ENCODE measurements around the gene SLC4A3. TPM values are rescaled to one million over a fixed set of nuclear protein-coding genes. Genes with fewer than 3 reads are reported as not detected.

The SLC4A3 gene
- total RNA-seq, 5 donors from 2014 or later (not counting 1 experiment from before 2014, with no cell fraction given) = 0.08 to 0.47 (median 0.37) TPM

DNA sequence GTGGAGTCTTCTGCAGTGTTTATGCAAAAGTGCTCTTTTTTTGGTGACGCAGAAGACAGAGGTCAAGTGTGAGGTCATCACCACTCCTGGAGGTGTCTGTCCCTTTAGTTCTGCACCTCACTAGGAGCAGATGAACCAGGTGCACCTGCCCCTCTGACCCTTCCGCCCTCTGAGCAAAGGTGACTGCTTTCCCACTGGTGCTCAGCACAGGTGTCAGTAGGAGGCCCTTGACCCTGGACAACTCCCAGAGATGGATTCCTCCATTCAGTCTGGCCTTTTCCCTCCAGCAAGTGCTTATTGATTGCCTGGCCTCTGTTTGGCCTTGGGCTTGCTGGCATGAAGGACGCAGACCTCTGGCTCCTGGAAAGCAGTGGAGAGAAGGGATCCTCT lies 8.7 kb upstream of the SLC4A3 start:
- Mint-ChIP-seq H3K4me1 (no peaks in the 10 kb centered on the region), H3K36me3 (peaks cover 24% of the 10 kb centered on the region), H3K27ac (no peak overlapping the region), H3K9me3 (no peaks in the 10 kb centered on the region), H3K4me3 (no peak overlapping the region), H3K27me3 (peaks cover 0 to 8% of the 10 kb centered on the region in 2 donors)
- Histone ChIP-seq H3K4me1 (ENCODE audit: control insufficient read depth in 1 of 2, extremely low read depth in 1 of 2, insufficient read depth in 2 of 2, low read length in 2 of 2) (no peaks in the 10 kb centered on the region), H3K4me3 (ENCODE audit: control insufficient read depth in 1 of 2, extremely low read depth in 1 of 2, low read length in 1 of 2) (no peak overlapping the region), H3K27ac (ENCODE audit: low read length) (no peak overlapping the region), H3K36me3 (ENCODE audit: control insufficient read depth in 2 of 2, extremely low read depth in 1 of 2, insufficient read depth in 1 of 2, low read length in 1 of 2) (peaks cover 11 to 14% of the 10 kb centered on the region in 2 donors), H3K27me3 (replicated peaks in 1 of 2; ENCODE audit: control insufficient read depth in 2 of 2, extremely low read depth in 1 of 2, insufficient read depth in 2 of 2, low read length in 1 of 2) (no peaks in the 10 kb centered on the region), H3K9me3 (no peaks in the 10 kb centered on the region)
- no peak for ATAC-seq (replicated peaks in 1 of 4)
- DNase-seq = no peak
- ChIA-PET POLR2A (no interaction called here), CTCF (interaction anchor here in 1 of 2 donors (1.0 kb wide), 1 partner anchor 21 kb away, joined by 3 read pairs; no protein-coding TSS in a partner anchor)
- 76% methylated on average over 2 of the region's 3 CpGs for WGBS (ENCODE audit: insufficient coverage)

GRCh38 chr2:219619235-219619634 lies 8.2 kb upstream of the SLC4A3 start:
- H3K9me3 Mint-ChIP-seq = no peaks in the 10 kb centered on the region
- H3K4me3 Mint-ChIP-seq = no peak overlapping the region
- H3K4me1 Mint-ChIP-seq = no peaks in the 10 kb centered on the region
- H3K36me3 Mint-ChIP-seq = peaks cover 21% of the 10 kb centered on the region
- H3K4me3 ChIP-seq (ENCODE audit: control insufficient read depth in 1 of 2, extremely low read depth in 1 of 2, low read length in 1 of 2) = no peak overlapping the region
- H3K27ac ChIP-seq (ENCODE audit: low read length) = no peak overlapping the region
- no peak overlapping the region for H3K27ac Mint-ChIP-seq
- ChIA-PET POLR2A (no interaction called here), CTCF (interaction anchor here in 1 of 2 donors (1.0 kb wide), 1 partner anchor 20 kb away, joined by 3 read pairs; no protein-coding TSS in a partner anchor)
- no peak for DNase-seq
- ATAC-seq (replicated peaks in 1 of 4) = no peak
- no peaks in the 10 kb centered on the region for H3K4me1 ChIP-seq (ENCODE audit: control insufficient read depth in 1 of 2, extremely low read depth in 1 of 2, insufficient read depth in 2 of 2, low read length in 2 of 2)
- H3K9me3 ChIP-seq = no peaks in the 10 kb centered on the region
- H3K27me3 Mint-ChIP-seq = peaks cover 1 to 8% of the 10 kb centered on the region in 2 donors
- WGBS (ENCODE audit: insufficient coverage) = no CpG with 5 or more reads among the region's 4 CpGs
- no peaks in the 10 kb centered on the region for H3K27me3 ChIP-seq (replicated peaks in 1 of 2; ENCODE audit: control insufficient read depth in 2 of 2, extremely low read depth in 1 of 2, insufficient read depth in 2 of 2, low read length in 1 of 2)
- H3K36me3 ChIP-seq (ENCODE audit: control insufficient read depth in 2 of 2, extremely low read depth in 1 of 2, insufficient read depth in 1 of 2, low read length in 1 of 2) = peaks cover 10 to 11% of the 10 kb centered on the region in 2 donors

DNA sequence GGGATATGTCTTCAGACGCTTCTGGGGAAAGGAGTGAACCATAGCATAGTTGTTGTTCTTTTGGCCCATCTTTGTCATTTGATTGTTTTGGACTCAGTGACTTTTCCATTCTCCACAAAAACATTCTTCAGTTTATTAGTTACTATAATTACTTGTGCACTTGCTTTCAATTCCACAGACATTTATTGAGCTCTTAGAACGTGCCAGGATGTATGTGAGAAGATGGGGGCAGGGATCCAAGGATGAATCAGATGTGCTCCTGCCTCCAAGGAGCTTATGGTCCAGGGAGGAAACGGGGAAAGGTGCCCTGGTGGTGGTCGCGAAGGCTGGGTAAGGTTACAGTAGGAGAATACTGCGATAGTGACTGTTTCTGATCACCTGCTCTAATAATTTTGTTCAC lies 6.9 kb upstream of the SLC4A3 start:
- Histone ChIP-seq H3K4me1 (ENCODE audit: control insufficient read depth in 1 of 2, extremely low read depth in 1 of 2, insufficient read depth in 2 of 2, low read length in 2 of 2) (no peaks in the 10 kb centered on the region), H3K9me3 (no peaks in the 10 kb centered on the region), H3K4me3 (ENCODE audit: control insufficient read depth in 1 of 2, extremely low read depth in 1 of 2, low read length in 1 of 2) (no peak overlapping the region), H3K36me3 (ENCODE audit: control insufficient read depth in 2 of 2, extremely low read depth in 1 of 2, insufficient read depth in 1 of 2, low read length in 1 of 2) (peaks cover 0 to 4% of the 10 kb centered on the region in 2 donors), H3K27ac (ENCODE audit: low read length) (no peak overlapping the region), H3K27me3 (replicated peaks in 1 of 2; ENCODE audit: control insufficient read depth in 2 of 2, extremely low read depth in 1 of 2, insufficient read depth in 2 of 2, low read length in 1 of 2) (peaks cover 0 to 4% of the 10 kb centered on the region in 2 experiments)
- WGBS (ENCODE audit: insufficient coverage) = 92% methylated on average over 4 of the region's 6 CpGs
- ATAC-seq (replicated peaks in 1 of 4) = no peak
- peaks cover 3 to 15% of the 10 kb centered on the region in 2 donors for H3K27me3 Mint-ChIP-seq
- no peak overlapping the region for H3K27ac Mint-ChIP-seq
- H3K4me3 Mint-ChIP-seq = no peak overlapping the region
- H3K36me3 Mint-ChIP-seq = peaks cover 8% of the 10 kb centered on the region
- DNase-seq = no peak
- POLR2A ChIA-PET = no interaction called here
- CTCF ChIA-PET = interaction anchor here in 1 of 2 donors (0.7 to 0.8 kb wide), 3 partner anchors 10 to 153 kb away, joined by 3 to 10 read pairs (median 5); no protein-coding TSS in a partner anchor
- H3K9me3 Mint-ChIP-seq = no peaks in the 10 kb centered on the region
- no peaks in the 10 kb centered on the region for H3K4me1 Mint-ChIP-seq

GRCh38 chr2:219621935-219622334 lies 5.5 kb upstream of the SLC4A3 start:
- ChIA-PET CTCF (no interaction called here), POLR2A (no interaction called here)
- no CpG with 5 or more reads among the region's 4 CpGs for WGBS (ENCODE audit: insufficient coverage)
- H3K36me3 ChIP-seq (ENCODE audit: control insufficient read depth in 2 of 2, extremely low read depth in 1 of 2, insufficient read depth in 1 of 2, low read length in 1 of 2) = no peaks in the 10 kb centered on the region
- H3K27me3 Mint-ChIP-seq = peaks cover 12 to 24% of the 10 kb centered on the region in 2 donors
- H3K36me3 Mint-ChIP-seq = no peaks in the 10 kb centered on the region
- H3K27ac ChIP-seq (ENCODE audit: low read length) = no peak overlapping the region
- H3K4me1 Mint-ChIP-seq = peaks cover under 1 to 4% (median 3%) of the 10 kb centered on the region in 3 donors
- no peak overlapping the region for H3K27ac Mint-ChIP-seq
- no peaks in the 10 kb centered on the region for H3K9me3 ChIP-seq
- H3K4me1 ChIP-seq (ENCODE audit: control insufficient read depth in 1 of 2, extremely low read depth in 1 of 2, insufficient read depth in 2 of 2, low read length in 2 of 2) = peaks cover 0 to 1% of the 10 kb centered on the region in 2 experiments
- H3K4me3 Mint-ChIP-seq = no peak overlapping the region
- peaks cover 2 to 15% of the 10 kb centered on the region in 2 experiments for H3K27me3 ChIP-seq (replicated peaks in 1 of 2; ENCODE audit: control insufficient read depth in 2 of 2, extremely low read depth in 1 of 2, insufficient read depth in 2 of 2, low read length in 1 of 2)
- H3K9me3 Mint-ChIP-seq = no peaks in the 10 kb centered on the region
- no peak for ATAC-seq (replicated peaks in 1 of 4)
- no peak overlapping the region for H3K4me3 ChIP-seq (ENCODE audit: control insufficient read depth in 1 of 2, extremely low read depth in 1 of 2, low read length in 1 of 2)
- no peak for DNase-seq

GRCh38 chr2:219622472-219622871 lies 5.0 kb upstream of the SLC4A3 start:
- H3K4me3 ChIP-seq (ENCODE audit: control insufficient read depth in 1 of 2, extremely low read depth in 1 of 2, low read length in 1 of 2) = no peak overlapping the region
- CTCF ChIA-PET = interaction anchor here in 1 of 2 donors (1.5 kb wide), 1 partner anchor 19 kb away, joined by 3 read pairs; no protein-coding TSS in a partner anchor
- Mint-ChIP-seq H3K4me3 (no peak overlapping the region), H3K9me3 (no peaks in the 10 kb centered on the region), H3K36me3 (no peaks in the 10 kb centered on the region), H3K27ac (no peak overlapping the region), H3K27me3 (peaks cover 14 to 26% of the 10 kb centered on the region in 2 donors), H3K4me1 (peaks cover 2 to 6% (median 5%) of the 10 kb centered on the region in 3 donors)
- no peaks in the 10 kb centered on the region for H3K36me3 ChIP-seq (ENCODE audit: control insufficient read depth in 2 of 2, extremely low read depth in 1 of 2, insufficient read depth in 1 of 2, low read length in 1 of 2)
- POLR2A ChIA-PET = interaction anchor here in 1 of 2 donors (0.7 kb wide), 1 partner anchor 11 kb away, joined by 3 read pairs; no protein-coding TSS in a partner anchor
- ATAC-seq (replicated peaks in 1 of 4) (no peak), DNase-seq (no peak)
- no peak overlapping the region for H3K27ac ChIP-seq (ENCODE audit: low read length)
- peaks cover 3 to 19% of the 10 kb centered on the region in 2 experiments for H3K27me3 ChIP-seq (replicated peaks in 1 of 2; ENCODE audit: control insufficient read depth in 2 of 2, extremely low read depth in 1 of 2, insufficient read depth in 2 of 2, low read length in 1 of 2)
- peaks cover 0 to 4% of the 10 kb centered on the region in 2 experiments for H3K4me1 ChIP-seq (ENCODE audit: control insufficient read depth in 1 of 2, extremely low read depth in 1 of 2, insufficient read depth in 2 of 2, low read length in 2 of 2)
- no CpG with 5 or more reads among the region's 2 CpGs for WGBS (ENCODE audit: insufficient coverage)
- H3K9me3 ChIP-seq = no peaks in the 10 kb centered on the region

GRCh38 chr2:219624565-219624964 lies 2.9 kb upstream of the SLC4A3 start:
- WGBS (ENCODE audit: insufficient coverage) = 84% methylated on average over 5 of the region's 6 CpGs
- Histone ChIP-seq H3K27ac (ENCODE audit: low read length) (no peak overlapping the region), H3K4me3 (ENCODE audit: control insufficient read depth in 1 of 2, extremely low read depth in 1 of 2, low read length in 1 of 2) (no peak overlapping the region), H3K4me1 (ENCODE audit: control insufficient read depth in 1 of 2, extremely low read depth in 1 of 2, insufficient read depth in 2 of 2, low read length in 2 of 2) (peaks cover 2 to 12% of the 10 kb centered on the region in 2 experiments), H3K36me3 (ENCODE audit: control insufficient read depth in 2 of 2, extremely low read depth in 1 of 2, insufficient read depth in 1 of 2, low read length in 1 of 2) (no peaks in the 10 kb centered on the region), H3K27me3 (replicated peaks in 1 of 2; ENCODE audit: control insufficient read depth in 2 of 2, extremely low read depth in 1 of 2, insufficient read depth in 2 of 2, low read length in 1 of 2) (peaks cover 3 to 38% of the 10 kb centered on the region in 2 experiments), H3K9me3 (no peaks in the 10 kb centered on the region)
- Mint-ChIP-seq H3K27ac (no peak overlapping the region), H3K36me3 (no peaks in the 10 kb centered on the region), H3K9me3 (no peaks in the 10 kb centered on the region), H3K4me3 (no peak overlapping the region), H3K27me3 (peaks cover 22 to 40% of the 10 kb centered on the region in 2 donors), H3K4me1 (peaks cover 2 to 6% (median 5%) of the 10 kb centered on the region in 3 donors)
- no peak for ATAC-seq (replicated peaks in 1 of 4)
- CTCF ChIA-PET = no interaction called here
- no peak for DNase-seq
- POLR2A ChIA-PET = no interaction called here
